Liver (tissue), 9 donors: Measurements from ENCODE around the gene ZNF618. TPM values are rescaled to one million over a fixed set of nuclear protein-coding genes. Genes with fewer than 3 reads are reported as not detected.

ENCODE experiments used
- DNase-seq: peaks from one replicate; pipeline ENCODE4 v3.0.0-alpha.2; 2017; ENCODE audit warnings: low spot score
- H3K27ac ChIP-seq, 2 donors: one replicate each; pipeline ENCODE4 v1.7.0; 2013; ENCODE audit warnings: inconsistent platforms in 2 of 2, low read length in 2 of 2, control low read depth in 1 of 2, low read depth in 1 of 2, mild to moderate bottlenecking in 1 of 2
- H3K27me3 ChIP-seq, 4 donors: one replicate each; pipeline versions ENCODE4 v1.6.1 to v1.7.0; 2013; ENCODE audit warnings: low read length in 3 of 4, inconsistent platforms in 1 of 4, mild to moderate bottlenecking in 1 of 4, moderate library complexity in 1 of 4; ENCODE audit not compliant: control insufficient read depth in 4 of 4, insufficient read depth in 4 of 4
- H3K36me3 ChIP-seq, 4 donors: one replicate each; pipeline versions ENCODE4 v1.6.1 to v1.7.0; 2013; ENCODE audit warnings: low read length in 3 of 4, mild to moderate bottlenecking in 3 of 4, low read depth in 1 of 4, moderate library complexity in 1 of 4; ENCODE audit not compliant: control insufficient read depth in 4 of 4, insufficient read depth in 3 of 4
- H3K4me1 ChIP-seq, 4 donors: one replicate each; pipeline versions ENCODE4 v1.6.1 to v1.7.0; 2013; ENCODE audit warnings: low read length in 3 of 4, mild to moderate bottlenecking in 3 of 4, moderate library complexity in 1 of 4; ENCODE audit not compliant: control insufficient read depth in 4 of 4, insufficient read depth in 4 of 4
- H3K4me3 ChIP-seq, 3 donors: one replicate each; pipeline versions ENCODE4 v1.6.1 to v1.7.0; 2013; ENCODE audit warnings: low read length in 3 of 3, control low read depth in 1 of 3, low read depth in 1 of 3, mild to moderate bottlenecking in 1 of 3
- H3K9ac ChIP-seq, 2 donors: one replicate each; pipeline ENCODE4 v1.7.0; 2013; ENCODE audit warnings: low read length in 2 of 2, mild to moderate bottlenecking in 2 of 2, moderate library complexity in 2 of 2, control low read depth in 1 of 2, low read depth in 1 of 2
- H3K9me3 ChIP-seq, 4 donors: one replicate each; pipeline versions ENCODE4 v1.6.1 to v1.7.0; 2013; ENCODE audit warnings: low read length in 3 of 4; ENCODE audit not compliant: control insufficient read depth in 4 of 4
- ATF3 ChIP-seq: IDR thresholded peaks from 2 replicates; pipeline ENCODE4 v1.6.1; 2016; ENCODE audit warnings: antibody characterized with exemption
- CTCF ChIP-seq: fragments of 150-350 bp; IDR thresholded peaks from 2 replicates; pipeline ENCODE4 v1.5.1; 2017; ENCODE audit warnings: improper control_type of control experiment, low read depth, low read length; ENCODE audit not compliant: missing input control
- EGR1 ChIP-seq, 2 donors: IDR thresholded peaks; 2 replicates each; pipeline ENCODE4 v1.6.1; 2016 to 2018; ENCODE audit warnings: antibody characterized with exemption in 2 of 2, low read depth in 2 of 2
- FOXA1 ChIP-seq: IDR thresholded peaks from 2 replicates; pipeline ENCODE4 v1.6.1; 2016; ENCODE audit warnings: antibody characterized with exemption
- FOXA2 ChIP-seq: IDR thresholded peaks from 2 replicates; pipeline ENCODE4 v1.6.1; 2016; ENCODE audit warnings: antibody characterized with exemption
- GABPA ChIP-seq, 2 donors: IDR thresholded peaks in 1 of 2; conservative IDR thresholded peaks in 1 of 2; 2 replicates each; pipeline ENCODE4 v1.6.1; 2016; ENCODE audit warnings: antibody characterized with exemption in 2 of 2, mild to moderate bottlenecking in 1 of 2, moderate library complexity in 1 of 2
- HNF4A ChIP-seq, 2 donors: conservative IDR thresholded peaks; 2 replicates each; pipeline ENCODE4 v1.6.1; 2016; ENCODE audit warnings: antibody characterized with exemption in 2 of 2, mild to moderate bottlenecking in 2 of 2
- HNF4G ChIP-seq: IDR thresholded peaks from 2 replicates; pipeline ENCODE4 v1.6.1; 2016; ENCODE audit warnings: antibody characterized with exemption
- JUND ChIP-seq, 2 donors: IDR thresholded peaks; 2 replicates each; pipeline ENCODE4 v1.6.1; 2016; ENCODE audit warnings: antibody characterized with exemption in 2 of 2
- MAX ChIP-seq: IDR thresholded peaks from 2 replicates; pipeline ENCODE4 v1.6.1; 2016; ENCODE audit warnings: antibody characterized with exemption
- NR2F2 ChIP-seq: IDR thresholded peaks from 2 replicates; pipeline ENCODE4 v1.6.1; 2016; ENCODE audit warnings: antibody characterized with exemption
- RAD21 ChIP-seq, 2 donors: IDR thresholded peaks; 2 replicates each; pipeline ENCODE4 v1.6.1; 2016; ENCODE audit warnings: antibody characterized with exemption in 2 of 2, mild to moderate bottlenecking in 2 of 2
- REST ChIP-seq: IDR thresholded peaks from 2 replicates; pipeline ENCODE4 v1.6.1; 2016; ENCODE audit warnings: antibody characterized with exemption, mild to moderate bottlenecking
- RXRA ChIP-seq, 2 donors: IDR thresholded peaks; 2 replicates each; pipeline ENCODE4 v1.6.1; 2017 to 2018; ENCODE audit warnings: antibody characterized with exemption in 2 of 2, mild to moderate bottlenecking in 1 of 2
- SP1 ChIP-seq: IDR thresholded peaks from 2 replicates; pipeline ENCODE4 v1.6.1; 2018; ENCODE audit warnings: antibody characterized with exemption, mild to moderate bottlenecking
- TAF1 ChIP-seq: conservative IDR thresholded peaks from 2 replicates; pipeline ENCODE4 v1.6.1; 2016; ENCODE audit warnings: antibody characterized with exemption, mild to moderate bottlenecking
- YY1 ChIP-seq: IDR thresholded peaks from 2 replicates; pipeline ENCODE4 v1.6.1; 2016; ENCODE audit warnings: antibody characterized with exemption, mild to moderate bottlenecking
- ZBTB33 ChIP-seq: IDR thresholded peaks from 2 replicates; pipeline ENCODE4 v1.6.1; 2016; ENCODE audit warnings: antibody characterized with exemption
- WGBS: extraction: QIAGEN DNeasy Blood & Tissue Kit; methylation state at CpG from one replicate; pipeline ENCODE4 v1.1.7; 2013; 5-methylcytosine and 5-hydroxymethylcytosine counted together
- polyA plus RNA-seq, 2 donors: library from polyadenylated mRNA; stranded (reverse) in 1 of 2; unstranded in 1 of 2; fragments of 200-250 nt in 1 of 2; fragments of >200 nt in 1 of 2; fragmentation: Nextera tagmentation in 1 of 2; extraction: Ambion mirVana in 1 of 2; gene quantifications; one replicate each; pipeline versions ENCODE4 v1.2.1 to v1.2.3, GENCODE V29; 2013 to 2015
- total RNA-seq, 2 donors: library from RNA; depleted of rRNA; stranded (reverse); fragments of >200 nt; gene quantifications; one replicate each; pipeline ENCODE4 v1.2.3, GENCODE V29; 2014
- donor health status: healthy.
- donor health status: healthy.
- donor health status: healthy.
- donor health status: healthy.
- donor health status: healthy.

ZNF618 gene
- total and polyA plus RNA-seq, 4 donors = 2.2 to 6.5 (median 3.7) TPM

GRCh38 chr9:113898151-113898550 lies 22.0 kb downstream of the ZNF618 start:
- TF ChIP-seq MAX (no peak), ATF3 (no peak), EGR1 (IDR thresholded peaks at IDR 0.05; ENCODE audit: low read depth in 2 of 2) (no peak), RAD21 (IDR thresholded peaks at IDR 0.05) (no peak), GABPA (IDR thresholded peaks at IDR 0.05 in 1 of 2, conservative IDR thresholded peaks at IDR 0.05 in 1 of 2) (no peak), NR2F2 (no peak), ZBTB33 (no peak), CTCF (no peak), FOXA1 (no peak)
- WGBS = 73% methylated on average over 3 of the region's 3 CpGs
- H3K9ac ChIP-seq = no peak overlapping the region
- H3K4me1 ChIP-seq = peaks cover under 1 to 20% (median 17%) of the 10 kb centered on the region in 4 donors
- H3K27me3 ChIP-seq = no peaks in the 10 kb centered on the region
- no peak overlapping the region for H3K4me3 ChIP-seq
- no peaks in the 10 kb centered on the region for H3K9me3 ChIP-seq
- DNase-seq = no peak
- H3K27ac ChIP-seq = no peak overlapping the region
- H3K36me3 ChIP-seq = no peaks in the 10 kb centered on the region

- 96% methylated on average over 4 of the region's 4 CpGs for WGBS
- H3K9ac ChIP-seq = no peak overlapping the region
- H3K9me3 ChIP-seq = no peaks in the 10 kb centered on the region
- no peak for DNase-seq
- H3K27ac ChIP-seq = no peak overlapping the region
- no peak overlapping the region for H3K4me3 ChIP-seq
- TF ChIP-seq ATF3 (no peak), GABPA (IDR thresholded peaks at IDR 0.05 in 1 of 2, conservative IDR thresholded peaks at IDR 0.05 in 1 of 2) (no peak), RAD21 (IDR thresholded peaks at IDR 0.05) (no peak), NR2F2 (no peak), YY1 (no peak), CTCF (no peak), MAX (no peak), SP1 (no peak), RXRA (IDR thresholded peaks at IDR 0.05) (no peak), EGR1 (IDR thresholded peaks at IDR 0.05; ENCODE audit: low read depth in 2 of 2) (no peak), FOXA2 (no peak), FOXA1 (no peak), TAF1 (no peak), ZBTB33 (no peak), HNF4A (conservative IDR thresholded peaks at IDR 0.05) (no peak), REST (no peak), HNF4G (no peak), JUND (IDR thresholded peaks at IDR 0.05) (no peak)
- no peaks in the 10 kb centered on the region for H3K36me3 ChIP-seq
- no peaks in the 10 kb centered on the region for H3K27me3 ChIP-seq
- H3K4me1 ChIP-seq = peaks cover 0 to 19% (median 16%) of the 10 kb centered on the region in 4 donors
Observed at GRCh38 chr9:113898596-113898995, 22.5 kb downstream of the ZNF618 start.
